Measurements from ENCODE around the gene TRAPPC14. TPM values are rescaled to one million over a fixed set of nuclear protein-coding genes. Genes with fewer than 3 reads are reported as not detected.

The TRAPPC14 gene
- total and polyA plus RNA-seq, 4 donors = 9.4 to 54.1 (median 31.0) TPM

DNA sequence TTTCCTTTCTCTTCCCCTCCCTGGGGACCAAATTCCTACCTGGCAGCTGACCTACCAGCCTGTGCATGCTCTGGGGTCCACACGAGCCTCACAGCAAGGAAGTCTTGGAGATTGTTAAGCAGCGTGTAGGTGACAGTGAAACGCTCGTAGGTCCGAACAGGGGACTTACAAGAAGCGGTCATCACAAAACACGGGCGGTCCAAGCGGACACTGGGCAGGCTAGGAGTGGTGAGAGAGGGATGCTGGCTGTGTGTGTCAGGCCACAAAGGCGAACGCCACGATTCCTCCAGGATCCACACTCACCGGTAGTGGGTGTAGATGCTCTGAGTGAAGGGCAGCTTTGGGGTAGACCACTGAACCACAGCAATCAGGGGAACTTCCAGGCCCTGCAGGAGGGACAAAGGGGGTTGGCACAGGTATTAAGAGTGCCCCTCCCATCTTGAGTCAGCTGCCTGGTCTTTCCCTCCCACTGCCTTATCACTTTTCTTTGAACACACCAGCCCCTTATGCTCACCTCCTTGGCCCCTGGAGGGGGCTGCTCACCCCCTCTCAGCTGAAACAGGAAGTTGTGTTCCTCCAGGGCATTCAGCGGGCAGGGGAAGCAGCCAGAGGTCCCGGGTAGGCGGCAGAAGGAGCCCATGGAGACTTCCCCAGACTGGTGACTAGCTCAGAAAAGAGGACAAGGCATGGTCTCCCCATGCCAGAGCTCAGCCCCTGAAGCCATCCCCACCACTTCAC, 2.0 kb downstream of the TRAPPC14 start:
- 96% methylated on average over 9 of the region's 16 CpGs for WGBS (ENCODE audit: insufficient coverage)
- H3K9me3 ChIP-seq (ENCODE audit: control insufficient read depth, insufficient read depth, low read length) = no peaks in the 10 kb centered on the region
- no peak overlapping the region for H3K4me3 ChIP-seq (ENCODE audit: low read depth, low read length)
- H3K4me1 ChIP-seq (ENCODE audit: control insufficient read depth, insufficient read depth, low read length) = peaks cover 26% of the 10 kb centered on the region
- H3K36me3 ChIP-seq (ENCODE audit: control insufficient read depth, insufficient read depth, low read length) = peaks cover 48% of the 10 kb centered on the region
- H3K27ac ChIP-seq (ENCODE audit: low read depth, low read length) = no peak overlapping the region
- H3K27me3 ChIP-seq (ENCODE audit: control insufficient read depth, insufficient read depth, low read length) = no peaks in the 10 kb centered on the region
- no peak for DNase-seq (ENCODE audit: low read depth in 4 of 6, low spot score in 6 of 6)

DNA sequence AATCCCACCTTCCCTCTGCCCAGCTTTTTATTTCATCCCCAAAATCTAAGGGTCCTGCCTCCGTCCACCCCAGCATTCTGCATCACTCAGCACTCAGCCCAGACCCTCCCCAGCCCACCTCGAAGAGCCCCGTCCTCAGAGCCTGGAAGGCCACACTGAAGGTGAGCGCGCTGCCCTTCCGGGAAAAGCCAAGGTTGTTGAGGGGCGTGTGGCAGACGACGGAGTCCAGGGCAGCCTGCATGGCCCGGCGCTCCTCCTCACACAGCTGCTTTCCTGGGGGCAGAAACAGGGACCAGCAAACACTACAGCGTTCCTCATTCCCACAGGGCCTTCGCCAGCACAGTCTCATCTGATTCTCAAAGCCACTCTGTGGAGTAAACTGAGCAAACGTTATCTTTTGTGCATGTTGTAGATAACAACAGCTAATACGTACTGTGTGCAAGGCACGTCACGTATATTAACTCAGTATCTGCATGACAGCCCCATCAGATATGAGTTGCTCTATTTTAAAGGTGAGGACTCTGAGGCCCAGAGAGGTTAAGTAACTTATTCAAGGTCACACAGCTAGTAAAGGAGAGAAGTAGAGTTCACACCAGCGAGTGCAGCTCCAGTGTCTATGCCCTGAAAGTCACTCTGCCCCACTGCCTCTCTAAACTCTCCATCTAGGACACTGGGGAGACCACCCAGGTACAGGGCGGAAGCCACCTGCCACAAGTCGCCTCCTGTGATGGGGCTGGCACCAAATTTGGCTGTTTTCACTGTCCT, 2.8 kb downstream of the TRAPPC14 start:
- Histone ChIP-seq H3K4me1 (ENCODE audit: control insufficient read depth, insufficient read depth, low read length) (peaks cover 26% of the 10 kb centered on the region), H3K27me3 (ENCODE audit: control insufficient read depth, insufficient read depth, low read length) (no peaks in the 10 kb centered on the region), H3K4me3 (ENCODE audit: low read depth, low read length) (no peak overlapping the region), H3K27ac (ENCODE audit: low read depth, low read length) (no peak overlapping the region), H3K36me3 (ENCODE audit: control insufficient read depth, insufficient read depth, low read length) (peaks cover 49% of the 10 kb centered on the region), H3K9me3 (ENCODE audit: control insufficient read depth, insufficient read depth, low read length) (no peaks in the 10 kb centered on the region)
- WGBS (ENCODE audit: insufficient coverage) = 92% methylated on average over 17 of the region's 20 CpGs
- no peak for DNase-seq (ENCODE audit: low read depth in 4 of 6, low spot score in 6 of 6)

DNA sequence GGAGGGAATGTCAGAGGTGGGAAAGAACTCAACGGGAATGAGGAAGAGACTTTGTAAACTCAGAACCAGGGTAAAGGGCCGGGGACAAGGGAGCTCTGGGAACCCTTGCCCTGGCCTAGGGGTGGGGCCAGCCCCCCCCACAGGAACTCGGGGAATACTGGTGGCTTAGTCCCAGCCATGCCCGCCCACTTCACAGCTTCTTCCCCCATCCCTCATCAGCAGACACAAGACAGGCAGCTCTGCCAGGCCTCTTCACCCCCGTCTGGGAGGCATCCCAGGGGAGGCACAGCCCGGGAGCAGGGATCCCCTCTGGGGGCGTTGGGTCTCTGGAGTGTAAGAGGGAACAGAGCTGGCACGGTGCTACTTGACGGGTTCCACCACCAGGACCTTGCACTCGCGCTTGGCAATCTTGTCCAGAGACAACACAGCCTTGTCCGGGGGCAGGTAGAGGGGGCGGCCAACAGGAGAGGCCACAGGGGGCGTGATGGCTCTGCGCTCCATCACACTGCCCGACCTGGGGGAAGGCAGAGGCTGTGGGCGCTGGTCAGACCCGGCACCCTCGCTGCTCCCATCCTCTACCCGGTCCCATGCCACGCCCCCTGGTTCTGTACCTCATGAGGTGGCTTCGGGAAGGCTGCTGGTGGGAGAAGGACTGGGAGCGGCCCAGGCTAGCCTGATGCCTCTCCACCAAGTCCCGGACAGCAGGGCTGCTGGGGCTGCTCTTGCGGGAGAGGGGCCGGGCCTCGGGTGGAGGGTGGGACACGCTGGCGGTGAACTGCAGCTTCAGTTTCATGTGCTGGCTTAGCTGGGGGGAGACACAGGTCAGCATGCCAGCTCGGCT, 3.7 kb downstream of the TRAPPC14 start:
- 84% methylated on average over 26 of the region's 30 CpGs for WGBS (ENCODE audit: insufficient coverage)

DNA sequence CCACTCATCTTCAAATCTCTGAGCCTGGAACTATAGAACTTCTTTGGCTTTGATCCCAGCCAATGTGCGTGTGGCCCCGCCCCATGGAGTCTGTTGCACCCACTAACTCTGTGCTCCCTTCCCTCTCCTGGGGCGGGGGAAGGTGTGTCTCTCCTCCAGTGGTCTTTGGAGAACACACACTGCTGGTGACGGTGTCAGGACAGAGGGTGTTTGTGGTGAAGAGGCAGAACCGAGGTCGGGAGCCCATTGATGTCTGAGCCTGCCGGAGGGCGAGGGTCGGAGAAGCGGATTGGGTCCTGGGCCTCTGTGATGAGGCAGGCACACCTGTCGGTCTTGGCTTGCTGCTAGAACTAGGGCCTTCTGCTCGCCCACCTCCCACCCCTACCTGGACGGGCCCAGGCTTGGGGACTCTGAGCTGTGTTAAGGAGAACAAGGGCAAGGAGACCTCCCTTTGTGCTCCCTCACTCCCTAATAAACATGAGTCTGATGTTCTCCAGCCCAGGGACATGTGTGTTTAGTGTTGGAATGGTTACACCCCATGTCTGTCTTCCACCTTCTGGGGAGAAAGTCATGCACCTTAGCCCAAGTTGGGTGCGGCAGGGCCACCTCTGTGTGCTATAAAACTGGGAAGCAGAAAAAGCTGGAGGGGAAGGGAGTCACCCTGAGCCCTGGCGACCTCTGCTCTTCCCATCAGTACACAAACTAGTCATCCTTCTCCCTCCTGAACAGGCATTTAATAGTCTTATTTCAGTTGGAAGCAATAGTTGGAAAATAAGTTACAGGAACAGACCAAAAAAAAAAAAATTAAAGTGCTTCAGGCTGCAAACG, 4.6 kb downstream of the TRAPPC14 start:
- Histone ChIP-seq H3K9me3 (ENCODE audit: control insufficient read depth, insufficient read depth, low read length) (no peaks in the 10 kb centered on the region), H3K36me3 (ENCODE audit: control insufficient read depth, insufficient read depth, low read length) (peaks cover 47% of the 10 kb centered on the region), H3K4me3 (ENCODE audit: low read depth, low read length) (no peak overlapping the region), H3K27ac (ENCODE audit: low read depth, low read length) (no peak overlapping the region), H3K4me1 (ENCODE audit: control insufficient read depth, insufficient read depth, low read length) (peaks cover 33% of the 10 kb centered on the region), H3K27me3 (ENCODE audit: control insufficient read depth, insufficient read depth, low read length) (no peaks in the 10 kb centered on the region)
- DNase-seq (ENCODE audit: low read depth in 4 of 6, low spot score in 6 of 6) = no peak
- 75% methylated on average over 2 of the region's 16 CpGs for WGBS (ENCODE audit: insufficient coverage)

More for the DNA sequence above, 3.7 kb downstream of the TRAPPC14 start:
- Histone ChIP-seq H3K36me3 (ENCODE audit: control insufficient read depth, insufficient read depth, low read length) (peaks cover 47% of the 10 kb centered on the region), H3K27ac (ENCODE audit: low read depth, low read length) (no peak overlapping the region), H3K4me3 (ENCODE audit: low read depth, low read length) (no peak overlapping the region), H3K4me1 (ENCODE audit: control insufficient read depth, insufficient read depth, low read length) (peaks cover 28% of the 10 kb centered on the region), H3K27me3 (ENCODE audit: control insufficient read depth, insufficient read depth, low read length) (no peaks in the 10 kb centered on the region), H3K9me3 (ENCODE audit: control insufficient read depth, insufficient read depth, low read length) (no peaks in the 10 kb centered on the region)
- DNase-seq (ENCODE audit: low read depth in 4 of 6, low spot score in 6 of 6) = no peak

DNA sequence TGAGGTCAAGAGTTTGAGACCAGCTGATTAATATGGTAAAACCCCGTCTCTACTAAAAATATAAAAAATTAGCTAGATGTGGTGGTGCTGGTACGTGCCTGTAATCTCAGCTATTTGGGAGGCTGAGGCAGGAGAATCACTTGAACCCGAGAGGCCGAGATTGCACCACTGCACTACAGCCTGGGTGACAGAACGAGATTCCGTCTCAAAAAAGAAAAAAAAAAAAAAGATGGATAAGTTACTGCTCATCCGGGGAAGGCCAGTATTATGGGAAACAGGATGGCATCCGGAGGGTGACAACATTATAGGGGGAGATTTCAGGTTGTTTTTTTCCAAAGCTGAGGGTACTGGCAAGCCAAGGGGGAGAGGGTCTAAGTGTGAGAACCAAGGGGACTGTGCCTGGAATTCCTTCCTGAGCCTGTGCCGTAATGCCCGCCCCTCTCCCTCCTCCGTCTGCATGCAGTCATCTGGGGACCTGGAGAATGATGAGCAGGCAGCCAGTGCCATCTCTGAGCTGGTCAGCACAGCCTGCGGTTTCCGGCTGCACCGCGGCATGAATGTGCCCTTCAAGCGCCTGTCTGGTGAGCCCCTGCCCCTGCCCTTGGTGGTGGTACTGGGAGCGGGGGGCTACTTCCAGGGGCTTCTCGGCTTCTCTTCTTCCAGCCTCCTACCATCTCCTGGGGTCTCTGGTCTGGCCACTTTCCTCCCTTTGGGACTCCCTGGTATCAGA, 5.4 kb downstream of the TRAPPC14 start:
- no peak overlapping the region for H3K27ac ChIP-seq (ENCODE audit: low read depth, low read length)
- no peak for DNase-seq (ENCODE audit: low read depth in 4 of 6, low spot score in 6 of 6)
- WGBS (ENCODE audit: insufficient coverage) = 85% methylated on average over 15 of the region's 18 CpGs
- peaks cover 35% of the 10 kb centered on the region for H3K4me1 ChIP-seq (ENCODE audit: control insufficient read depth, insufficient read depth, low read length)
- no peaks in the 10 kb centered on the region for H3K27me3 ChIP-seq (ENCODE audit: control insufficient read depth, insufficient read depth, low read length)
- H3K4me3 ChIP-seq (ENCODE audit: low read depth, low read length) = no peak overlapping the region
- H3K36me3 ChIP-seq (ENCODE audit: control insufficient read depth, insufficient read depth, low read length) = peaks cover 47% of the 10 kb centered on the region
- no peaks in the 10 kb centered on the region for H3K9me3 ChIP-seq (ENCODE audit: control insufficient read depth, insufficient read depth, low read length)

DNA sequence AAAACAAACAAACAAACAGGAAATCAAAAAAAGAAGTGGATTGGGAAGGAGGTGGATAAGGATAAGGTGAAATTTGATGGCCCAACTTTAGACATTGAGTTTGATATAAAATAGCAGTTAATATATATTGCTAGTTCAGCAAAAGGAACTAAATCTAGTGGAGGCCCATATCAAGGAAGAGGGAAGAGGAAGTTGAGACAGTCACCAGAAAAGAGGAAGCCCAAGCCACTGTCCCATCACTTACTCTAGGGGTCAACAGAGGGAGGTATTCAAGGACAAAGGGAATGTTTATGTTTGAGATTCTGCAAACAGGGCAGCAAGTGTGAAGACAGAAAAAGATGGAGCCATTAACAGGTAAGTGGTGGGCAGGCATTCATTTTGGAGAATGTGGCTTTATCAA, 6.1 kb downstream of the TRAPPC14 start:
- DNase-seq (ENCODE audit: low read depth in 4 of 6, low spot score in 6 of 6) = no peak
- H3K9me3 ChIP-seq (ENCODE audit: control insufficient read depth, insufficient read depth, low read length) = no peaks in the 10 kb centered on the region

DNA sequence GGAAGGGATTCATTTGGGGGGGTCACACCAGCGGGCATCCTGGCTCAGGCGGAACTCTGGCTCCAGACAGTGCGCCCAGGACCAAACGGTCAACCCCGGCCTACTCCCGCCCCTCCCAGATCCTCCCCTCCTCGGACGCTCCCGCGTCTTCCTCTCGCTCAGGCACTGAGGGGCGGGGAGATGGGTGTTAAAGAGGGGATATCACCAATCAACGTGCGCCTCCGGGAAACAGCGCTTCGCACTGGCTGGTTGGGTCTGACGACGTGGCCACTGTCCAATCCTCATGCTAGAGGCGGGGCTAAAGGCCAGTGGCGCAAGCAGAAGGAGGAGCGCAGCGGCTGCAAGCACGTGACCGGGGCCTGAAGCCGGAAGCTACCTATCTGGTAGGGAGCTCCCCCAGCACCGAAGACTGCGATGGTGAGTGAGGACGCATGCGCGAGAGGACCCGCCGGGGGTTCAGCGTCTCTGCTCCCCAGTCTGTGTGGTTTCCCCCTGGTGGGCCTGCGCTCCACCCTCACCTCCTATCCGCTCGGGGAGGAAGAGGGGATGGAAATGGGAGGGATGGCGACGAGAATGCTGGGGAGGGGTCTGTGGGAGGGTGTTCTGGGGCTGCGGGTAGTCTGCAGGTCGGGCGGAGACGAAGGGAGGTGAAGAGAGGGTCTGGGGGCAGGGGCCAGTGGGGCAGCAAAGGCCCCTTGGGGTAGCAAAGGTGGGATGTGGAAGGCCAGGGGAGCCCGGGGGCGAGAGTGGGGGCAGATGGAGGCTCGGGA, 9.8 kb downstream of the TRAPPC14 start, which contains the start of gene LAMTOR4:
Gene LAMTOR4, plus strand, starts transcription at position 360 of the 770 bp plus-strand sequence. Its CDS starts 55 bp downstream, at position 415.
- Histone ChIP-seq H3K9me3 (ENCODE audit: control insufficient read depth, insufficient read depth, low read length) (no peaks in the 10 kb centered on the region), H3K27ac (ENCODE audit: low read depth, low read length) (peak within 1 kb of the TSS; percentile 80), H3K36me3 (ENCODE audit: control insufficient read depth, insufficient read depth, low read length) (peaks cover 13% of the 10 kb centered on the region), H3K27me3 (ENCODE audit: control insufficient read depth, insufficient read depth, low read length) (no peaks in the 10 kb centered on the region), H3K4me1 (ENCODE audit: control insufficient read depth, insufficient read depth, low read length) (peaks cover 20% of the 10 kb centered on the region), H3K4me3 (ENCODE audit: low read depth, low read length) (peak within 1 kb of the TSS; percentile 97)
- DNase-seq (ENCODE audit: low read depth in 4 of 6, low spot score in 6 of 6) = peak; percentile 92 to 100 (median 98)
- 0% methylated on average over 40 of the region's 46 CpGs for WGBS (ENCODE audit: insufficient coverage)

More for the DNA sequence above, 6.1 kb downstream of the TRAPPC14 start:
- H3K4me3 ChIP-seq (ENCODE audit: low read depth, low read length) = no peak overlapping the region
- H3K4me1 ChIP-seq (ENCODE audit: control insufficient read depth, insufficient read depth, low read length) = peaks cover 33% of the 10 kb centered on the region
- H3K36me3 ChIP-seq (ENCODE audit: control insufficient read depth, insufficient read depth, low read length) = peaks cover 46% of the 10 kb centered on the region
- no peak overlapping the region for H3K27ac ChIP-seq (ENCODE audit: low read depth, low read length)
- no peaks in the 10 kb centered on the region for H3K27me3 ChIP-seq (ENCODE audit: control insufficient read depth, insufficient read depth, low read length)

DNA sequence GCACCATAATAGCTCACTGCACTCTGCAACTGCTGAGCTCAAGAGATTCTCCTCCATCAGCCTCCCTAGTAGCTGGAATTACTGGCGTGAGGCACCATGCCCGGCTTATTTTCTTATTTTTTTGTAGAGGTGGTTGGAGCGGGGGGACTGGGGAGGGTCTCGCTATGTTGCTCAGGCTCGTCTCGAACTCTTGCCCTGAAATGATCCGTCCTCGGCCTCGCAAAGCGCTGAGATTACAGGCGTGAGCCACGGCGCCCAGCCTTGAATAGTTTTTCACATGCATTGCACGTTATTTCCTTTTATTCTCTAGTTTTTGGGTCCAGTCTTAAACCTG, 10.3 kb downstream of the TRAPPC14 start:
- Histone ChIP-seq H3K27ac (ENCODE audit: low read depth, low read length) (peak overlapping the region; percentile 80), H3K27me3 (ENCODE audit: control insufficient read depth, insufficient read depth, low read length) (no peaks in the 10 kb centered on the region), H3K4me3 (ENCODE audit: low read depth, low read length) (peak overlapping the region; percentile 97), H3K36me3 (ENCODE audit: control insufficient read depth, insufficient read depth, low read length) (peaks cover 8% of the 10 kb centered on the region), H3K9me3 (ENCODE audit: control insufficient read depth, insufficient read depth, low read length) (no peaks in the 10 kb centered on the region), H3K4me1 (ENCODE audit: control insufficient read depth, insufficient read depth, low read length) (peaks cover 20% of the 10 kb centered on the region)
- WGBS (ENCODE audit: insufficient coverage) = 18% methylated on average over 10 of the region's 14 CpGs
- DNase-seq (ENCODE audit: low read depth in 4 of 6, low spot score in 6 of 6) = no peak
